Hepatocyte (in vitro differentiated cells): Measurements from ENCODE around the gene RUNX1.

Experiments
- CTCF ChIP-seq: fragments of 200-600 bp; sonication (generic); IDR thresholded peaks from 2 replicates; pipeline ENCODE4 v1.5.1; 2016; ENCODE audit warnings: antibody characterized with exemption, mild to moderate bottlenecking; ENCODE audit not compliant: poor library complexity
- EZH2 ChIP-seq: fragments of 200-600 bp; sonication (generic); IDR thresholded peaks from 2 replicates; pipeline ENCODE4 v1.6.1; 2016; ENCODE audit warnings: antibody characterized with exemption, mild to moderate bottlenecking, borderline replicate concordance
- EZH2phosphoT487 ChIP-seq: fragments of 200-600 bp; sonication (generic); IDR thresholded peaks from one replicate; pipeline ENCODE4 v1.6.1; 2018; ENCODE audit warnings: antibody characterized with exemption, mild to moderate bottlenecking, low read depth, moderate library complexity; ENCODE audit not compliant: unreplicated experiment, severe bottlenecking

DNA sequence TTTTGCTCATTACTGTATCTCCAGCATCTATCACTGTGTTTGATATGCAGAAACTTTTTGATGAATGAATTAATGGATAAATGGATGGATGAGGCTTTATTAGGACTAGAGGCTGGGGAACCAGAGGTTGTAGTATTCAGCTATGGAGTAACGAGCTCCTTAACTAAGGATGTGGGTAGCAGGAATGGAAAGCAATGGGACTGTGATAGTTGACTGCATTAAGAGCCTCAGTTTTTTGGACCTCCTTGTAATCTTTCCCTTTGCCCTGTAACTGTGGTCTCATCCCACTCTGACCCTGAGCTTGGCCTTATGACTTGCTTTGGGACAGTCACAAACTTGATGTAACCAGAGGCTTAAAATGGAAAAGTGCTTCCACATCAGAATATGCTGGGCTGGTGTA lies 9.0 kb upstream of the RUNX1 start:
- TF ChIP-seq CTCF: no peak
- TF ChIP-seq EZH2: no peak
- TF ChIP-seq EZH2phosphoT487: no peak
